ENCODE measurements around the gene GBGT1.
"Not testable (repeated sequence)": the region's sequence is repeated elsewhere in the genome, so short reads cannot be mapped to it uniquely, and the experiment has no call there.

Gene GBGT1

GRCh38 chr9:133194597-133194996 lies 30.9 kb upstream of the GBGT1 start:
- DNase-seq, result no peak

GRCh38 chr9:133191989-133192388 lies 28.3 kb upstream of the GBGT1 start:
- no peak for DNase-seq

- DNase-seq, result no peak
Observed at GRCh38 chr9:133189826-133190225, 26.1 kb upstream of the GBGT1 start.

GRCh38 chr9:133188843-133189180 lies 25.1 kb upstream of the GBGT1 start:
- DNase-seq, result no peak

- DNase-seq, result no peak
Observed at GRCh38 chr9:133188006-133188842, 24.5 kb upstream of the GBGT1 start.

- DNase-seq, result no peak
Observed at GRCh38 chr9:133187561-133188005, 23.9 kb upstream of the GBGT1 start.

GRCh38 chr9:133186736-133187135 lies 23.0 kb upstream of the GBGT1 start:
- DNase-seq, result no peak

- no peak for DNase-seq
Observed at GRCh38 chr9:133184971-133185370, 21.3 kb upstream of the GBGT1 start.

GRCh38 chr9:133182151-133182550 lies 18.4 kb upstream of the GBGT1 start:
- DNase-seq, result no peak

GRCh38 chr9:133181561-133181960 lies 17.8 kb upstream of the GBGT1 start:
- DNase-seq, result no peak

GRCh38 chr9:133180953-133181352 lies 17.2 kb upstream of the GBGT1 start:
- DNase-seq, result no peak

GRCh38 chr9:133173056-133173455 lies 9.3 kb upstream of the GBGT1 start:
- DNase-seq, result no peak

GRCh38 chr9:133171161-133171961 lies 7.6 kb upstream of the GBGT1 start:
- no peak for DNase-seq

- DNase-seq, result no peak
Observed at GRCh38 chr9:133170716-133171115, 7.0 kb upstream of the GBGT1 start.

GRCh38 chr9:133169687-133170086 lies 6.0 kb upstream of the GBGT1 start:
- not testable (repeated sequence) for DNase-seq

- DNase-seq, result no peak
Observed at GRCh38 chr9:133169102-133169501, 5.4 kb upstream of the GBGT1 start.

GRCh38 chr9:133168432-133168831 lies 4.7 kb upstream of the GBGT1 start:
- no peak for DNase-seq

GRCh38 chr9:133167769-133168168 lies 4.1 kb upstream of the GBGT1 start:
- no peak for DNase-seq

- no peak for DNase-seq
Observed at GRCh38 chr9:133167096-133167730, 3.5 kb upstream of the GBGT1 start.

- no peak for DNase-seq
Observed at GRCh38 chr9:133166392-133166791, 2.7 kb upstream of the GBGT1 start.

- no peak for DNase-seq
Observed at GRCh38 chr9:133165452-133165730, 1.7 kb upstream of the GBGT1 start.

GRCh38 chr9:133164191-133164590 lies 477 bp upstream of the GBGT1 start:
- no peak for DNase-seq

- no peak for DNase-seq
Observed at GRCh38 chr9:133162861-133163503, 732 bp downstream of the GBGT1 start.
